AG04450 (cell line): Measurements from ENCODE around the gene CDH24. TPM values are rescaled to one million over a fixed set of nuclear protein-coding genes. Genes with fewer than 3 reads are reported as not detected.

ENCODE experiments used
- CTCF ChIA-PET: fragments of 300-600, 350-600 bp; formaldehyde crosslinking; extraction: SDS; loops from one replicate; lab custom pipeline; 2022; ENCODE audit warnings: antibody characterized with exemption, inconsistent platforms; lab: Charles Lee
- POLR2A ChIA-PET: fragments of 350-600 bp; formaldehyde crosslinking; extraction: SDS; loops from one replicate; lab custom pipeline; 2021; ENCODE audit warnings: antibody characterized with exemption, inconsistent platforms; lab: Yijun Ruan, JAX
- DNase-seq: peaks from one replicate; pipeline ENCODE4 v3.0.0-alpha.2; 2011; ENCODE audit warnings: low read depth, low spot score
- H3K27ac ChIP-seq: one replicate; pipeline ENCODE4 v1.5.1; 2012; ENCODE audit warnings: low read depth, low read length, control low read depth
- H3K27me3 ChIP-seq: one replicate; pipeline ENCODE4 v1.6.0; 2012; ENCODE audit warnings: low read length; ENCODE audit not compliant: control insufficient read depth, insufficient read depth
- H3K4me3 ChIP-seq: 2 replicates; pipeline ENCODE4 v1.5.1; 2011; ENCODE audit warnings: mild to moderate bottlenecking, low read depth, low read length, control low read depth
- H3K9me3 ChIP-seq: 2 replicates; pipeline ENCODE4 v1.5.1; 2012; ENCODE audit warnings: low read length; ENCODE audit not compliant: control insufficient read depth, insufficient read depth
- CTCF ChIP-seq: IDR thresholded peaks from 2 replicates; pipeline ENCODE4 v1.5.1; 2011; ENCODE audit warnings: low read depth, low read length, control low read depth, inconsistent platforms
- polyA plus RNA-seq: library from polyadenylated mRNA; depleted of rRNA; stranded (reverse); fragments of >200 nt; gene quantifications from 2 replicates; pipeline ENCODE4 v1.2.3, GENCODE V29; 2011

Gene CDH24
- polyA plus RNA-seq, 1 experiment: 10.1 TPM

- no peaks in the 10 kb centered on the region for H3K9me3 ChIP-seq
- no peak overlapping the region for H3K27ac ChIP-seq
- TF ChIP-seq CTCF: no peak
- ChIA-PET POLR2A (no interaction called here), CTCF (interaction anchor here (1.0 to 17.2 kb wide), 4 partner anchors 8 to 27 kb away, joined by 3 to 317 read pairs (median 48); partner anchors contain the start of genes ACIN1 and C14orf119)
- DNase-seq: no peak
- no peak overlapping the region for H3K4me3 ChIP-seq
- H3K27me3 ChIP-seq: no peaks in the 10 kb centered on the region
These were observed 28.1 kb upstream of the CDH24 start for GRCh38 chr14:23085458-23085857.

GRCh38 chr14:23080474-23080873 lies 23.2 kb upstream of the CDH24 start:
- ChIA-PET POLR2A (interaction anchor here (3.9 kb wide), 1 partner anchor 15 kb away, joined by 31 read pairs; the partner anchor contains the start of genes ACIN1 and C14orf119), CTCF (interaction anchor here (1.0 to 17.2 kb wide), 5 partner anchors 14 to 523 kb away, joined by 3 to 317 read pairs (median 3); partner anchors contain the start of genes ACIN1 and C14orf119)
- peak overlapping the region; percentile 84 for H3K27ac ChIP-seq
- DNase-seq: no peak
- H3K4me3 ChIP-seq: no peak overlapping the region
- TF ChIP-seq CTCF: no peak
- H3K27me3 ChIP-seq: no peaks in the 10 kb centered on the region
- H3K9me3 ChIP-seq: no peaks in the 10 kb centered on the region

GRCh38 chr14:23079716-23080115 lies 22.4 kb upstream of the CDH24 start:
- CTCF ChIA-PET: interaction anchor here (1.2 to 17.2 kb wide), 4 partner anchors 9 to 523 kb away, joined by 3 to 317 read pairs (median 78); partner anchors contain the start of genes ACIN1 and C14orf119
- POLR2A ChIA-PET: interaction anchor here (3.9 kb wide), 1 partner anchor 15 kb away, joined by 31 read pairs; the partner anchor contains the start of genes ACIN1 and C14orf119
- DNase-seq: no peak
- H3K4me3 ChIP-seq: no peak overlapping the region
- H3K27me3 ChIP-seq: no peaks in the 10 kb centered on the region
- no peak for TF ChIP-seq CTCF
- no peaks in the 10 kb centered on the region for H3K9me3 ChIP-seq
- H3K27ac ChIP-seq: peak overlapping the region; percentile 84

GRCh38 chr14:23078692-23079116 lies 21.4 kb upstream of the CDH24 start:
- H3K27ac ChIP-seq: peak overlapping the region; percentile 84
- no peaks in the 10 kb centered on the region for H3K27me3 ChIP-seq
- H3K4me3 ChIP-seq: no peak overlapping the region
- TF ChIP-seq CTCF: no peak
- no peaks in the 10 kb centered on the region for H3K9me3 ChIP-seq
- ChIA-PET CTCF (interaction anchor here (1.1 to 17.2 kb wide), 8 partner anchors 10 to 106 kb away, joined by 3 to 317 read pairs (median 49); partner anchors contain the start of genes ACIN1 and C14orf119), POLR2A (interaction anchor here (0.5 to 3.9 kb wide), 4 partner anchors 10 to 21 kb away, joined by 5 to 31 read pairs (median 8); partner anchors contain the start of genes ACIN1 and C14orf119)
- peak; percentile 87 for DNase-seq

- no peak for DNase-seq
- POLR2A ChIA-PET: interaction anchor here (1.5 to 3.9 kb wide), 3 partner anchors 9 to 17 kb away, joined by 5 to 31 read pairs (median 5); partner anchors contain the start of genes ACIN1 and C14orf119
- CTCF ChIA-PET: interaction anchor here (0.6 to 17.2 kb wide), 18 partner anchors 11 to 857 kb away, joined by 3 to 317 read pairs (median 15); partner anchors contain the start of genes ACIN1 and C14orf119
- Histone ChIP-seq H3K9me3 (no peaks in the 10 kb centered on the region), H3K4me3 (no peak overlapping the region), H3K27ac (peak overlapping the region; percentile 84), H3K27me3 (no peaks in the 10 kb centered on the region)
- no peak for TF ChIP-seq CTCF
These were observed 20.6 kb upstream of the CDH24 start for GRCh38 chr14:23077962-23078361.
